HUES64 (cell line): ENCODE results near the gene DMBT1.

ENCODE experiments used
- H3K27ac ChIP-seq: 2 replicates; pipeline ENCODE4 v1.7.0; 2013; ENCODE audit warnings: low read depth, low read length, inconsistent platforms
- H3K27me3 ChIP-seq: 2 replicates; pipeline ENCODE4 v1.6.1; 2013; ENCODE audit warnings: mild to moderate bottlenecking, low read length; ENCODE audit not compliant: insufficient read depth
- H3K36me3 ChIP-seq: 2 replicates; pipeline ENCODE4 v1.6.1; 2013; ENCODE audit warnings: mild to moderate bottlenecking, low read length; ENCODE audit not compliant: insufficient read depth
- H3K4me1 ChIP-seq: 2 replicates; pipeline ENCODE4 v1.6.1; 2013; ENCODE audit warnings: mild to moderate bottlenecking, low read length, moderate library complexity; ENCODE audit not compliant: insufficient read depth
- H3K4me3 ChIP-seq: 2 replicates; pipeline ENCODE4 v1.5.1; 2013; ENCODE audit warnings: mild to moderate bottlenecking, low read length, moderate library complexity
- H3K9ac ChIP-seq: 2 replicates; pipeline ENCODE4 v1.6.1; 2013; ENCODE audit warnings: mild to moderate bottlenecking, low read depth, low read length
- H3K9me3 ChIP-seq: 2 replicates; pipeline ENCODE4 v1.6.1; 2013; ENCODE audit warnings: low read depth, low read length; ENCODE audit not compliant: insufficient read depth
- WGBS: fragments of 150-250, 120-280 bp; methylation state at CpG from one replicate; pipeline ENCODE4 v1.1.7; 2013; ENCODE audit warnings: missing lambda C conversion rate; 5-methylcytosine and 5-hydroxymethylcytosine counted together

The DMBT1 gene

GRCh38 chr10:122526892-122527291, 33.7 kb upstream of the DMBT1 start:
- WGBS: 89% methylated on average over 4 of the region's 5 CpGs
- H3K27me3 ChIP-seq: no peaks in the 10 kb centered on the region

GRCh38 chr10:122530177-122530576, 30.4 kb upstream of the DMBT1 start:
- H3K27ac ChIP-seq: no peak overlapping the region
- H3K36me3 ChIP-seq: no peaks in the 10 kb centered on the region
- no peaks in the 10 kb centered on the region for H3K9me3 ChIP-seq
- H3K9ac ChIP-seq: no peak overlapping the region
- 90% methylated on average over 11 of the region's 11 CpGs for WGBS
- H3K27me3 ChIP-seq: no peaks in the 10 kb centered on the region
- H3K4me1 ChIP-seq: no peaks in the 10 kb centered on the region
- no peak overlapping the region for H3K4me3 ChIP-seq

More at GRCh38 chr10:122526892-122527291, 33.7 kb upstream of the DMBT1 start:
- Histone ChIP-seq H3K9ac (no peak overlapping the region), H3K9me3 (no peaks in the 10 kb centered on the region), H3K4me3 (no peak overlapping the region), H3K4me1 (no peaks in the 10 kb centered on the region), H3K27ac (no peak overlapping the region), H3K36me3 (no peaks in the 10 kb centered on the region)

GRCh38 chr10:122531261-122531660, 29.3 kb upstream of the DMBT1 start:
- no peak overlapping the region for H3K27ac ChIP-seq
- no peaks in the 10 kb centered on the region for H3K9me3 ChIP-seq
- H3K4me1 ChIP-seq: no peaks in the 10 kb centered on the region
- H3K27me3 ChIP-seq: no peaks in the 10 kb centered on the region
- no peak overlapping the region for H3K4me3 ChIP-seq
- H3K36me3 ChIP-seq: no peaks in the 10 kb centered on the region
- no peak overlapping the region for H3K9ac ChIP-seq
- 96% methylated on average over 5 of the region's 5 CpGs for WGBS

GRCh38 chr10:122531939-122532338, 28.6 kb upstream of the DMBT1 start:
- Histone ChIP-seq H3K27ac (no peak overlapping the region), H3K27me3 (no peaks in the 10 kb centered on the region), H3K4me1 (no peaks in the 10 kb centered on the region), H3K9ac (no peak overlapping the region), H3K9me3 (no peaks in the 10 kb centered on the region), H3K36me3 (no peaks in the 10 kb centered on the region), H3K4me3 (no peak overlapping the region)
- 96% methylated on average over 3 of the region's 3 CpGs for WGBS

- 94% methylated on average over 5 of the region's 6 CpGs for WGBS
- H3K36me3 ChIP-seq: no peaks in the 10 kb centered on the region
- H3K27me3 ChIP-seq: no peaks in the 10 kb centered on the region
- H3K27ac ChIP-seq: no peak overlapping the region
- H3K4me1 ChIP-seq: no peaks in the 10 kb centered on the region
- H3K9ac ChIP-seq: no peak overlapping the region
- H3K9me3 ChIP-seq: no peaks in the 10 kb centered on the region
- H3K4me3 ChIP-seq: no peak overlapping the region
These were observed 27.8 kb upstream of the DMBT1 start for GRCh38 chr10:122532601-122533296.

GRCh38 chr10:122537545-122537944, 23.0 kb upstream of the DMBT1 start:
- Histone ChIP-seq H3K4me1 (no peaks in the 10 kb centered on the region), H3K27me3 (no peaks in the 10 kb centered on the region), H3K9ac (no peak overlapping the region), H3K4me3 (no peak overlapping the region), H3K27ac (no peak overlapping the region), H3K36me3 (no peaks in the 10 kb centered on the region), H3K9me3 (no peaks in the 10 kb centered on the region)
- 97% methylated on average over 2 of the region's 2 CpGs for WGBS

GRCh38 chr10:122541541-122542002, 19.0 kb upstream of the DMBT1 start:
- Histone ChIP-seq H3K27ac (no peak overlapping the region), H3K9ac (no peak overlapping the region), H3K27me3 (no peaks in the 10 kb centered on the region), H3K9me3 (no peaks in the 10 kb centered on the region), H3K36me3 (no peaks in the 10 kb centered on the region), H3K4me3 (no peak overlapping the region), H3K4me1 (no peaks in the 10 kb centered on the region)
- 90% methylated on average over 4 of the region's 4 CpGs for WGBS

GRCh38 chr10:122543676-122544445, 16.7 kb upstream of the DMBT1 start:
- Histone ChIP-seq H3K9me3 (no peaks in the 10 kb centered on the region), H3K4me3 (no peak overlapping the region), H3K27me3 (no peaks in the 10 kb centered on the region)

GRCh38 chr10:122544493-122544892, 16.1 kb upstream of the DMBT1 start:
- Histone ChIP-seq H3K27me3 (no peaks in the 10 kb centered on the region), H3K4me1 (no peaks in the 10 kb centered on the region), H3K9ac (no peak overlapping the region), H3K9me3 (no peaks in the 10 kb centered on the region), H3K4me3 (no peak overlapping the region), H3K27ac (no peak overlapping the region), H3K36me3 (no peaks in the 10 kb centered on the region)
- WGBS: 94% methylated on average over 8 of the region's 8 CpGs

More at GRCh38 chr10:122543676-122544445, 16.7 kb upstream of the DMBT1 start:
- 91% methylated on average over 10 of the region's 10 CpGs for WGBS
- Histone ChIP-seq H3K4me1 (no peaks in the 10 kb centered on the region), H3K9ac (no peak overlapping the region), H3K36me3 (no peaks in the 10 kb centered on the region), H3K27ac (no peak overlapping the region)

GRCh38 chr10:122546242-122546641, 14.3 kb upstream of the DMBT1 start:
- H3K4me1 ChIP-seq: no peaks in the 10 kb centered on the region
- H3K9ac ChIP-seq: no peak overlapping the region
- H3K4me3 ChIP-seq: no peak overlapping the region
- H3K27ac ChIP-seq: no peak overlapping the region
- no peaks in the 10 kb centered on the region for H3K9me3 ChIP-seq
- no peaks in the 10 kb centered on the region for H3K36me3 ChIP-seq
- 95% methylated on average over 8 of the region's 8 CpGs for WGBS
- H3K27me3 ChIP-seq: no peaks in the 10 kb centered on the region

- Histone ChIP-seq H3K27ac (no peak overlapping the region), H3K9me3 (no peaks in the 10 kb centered on the region), H3K4me1 (no peaks in the 10 kb centered on the region), H3K4me3 (no peak overlapping the region), H3K27me3 (no peaks in the 10 kb centered on the region), H3K36me3 (no peaks in the 10 kb centered on the region), H3K9ac (no peak overlapping the region)
- WGBS: 91% methylated on average over 11 of the region's 11 CpGs
These were observed 12.0 kb upstream of the DMBT1 start for GRCh38 chr10:122548407-122549085.
